CD4-positive, alpha-beta T cell (primary cell): ENCODE results near the gene COG2. TPM values are rescaled to one million over a fixed set of nuclear protein-coding genes. Genes with fewer than 3 reads are reported as not detected.
"Not testable (repeated sequence)": the region's sequence is repeated elsewhere in the genome, so short reads cannot be mapped to it uniquely, and the experiment has no call there.

Experiments used
- ATAC-seq: fragments of 200-7000 bp; cut with Tn5 transposase; one replicate; pipeline ENCODE4 v1.10.0; 2022; ENCODE audit warnings: mild to moderate bottlenecking; ENCODE audit not compliant: poor library complexity
- CTCF ChIA-PET: fragments of 350-600 bp; sonication (Branson Sonifier 250); formaldehyde crosslinking; loops from one replicate; lab custom pipeline; 2021; ENCODE audit warnings: antibody characterized with exemption, inconsistent platforms; lab: Charles Lee
- POLR2A ChIA-PET: fragments of 350-600 bp; sonication (Branson Sonifier 250); formaldehyde crosslinking; loops from one replicate; lab custom pipeline; 2021; ENCODE audit warnings: antibody characterized with exemption, inconsistent platforms; lab: Charles Lee
- DNase-seq, 14 experiments: peaks; one replicate each; pipeline ENCODE4 v3.0.0-alpha.2; 2013 to 2020; ENCODE audit warnings: mixed read lengths in 2 of 14
- H3K27ac ChIP-seq, 2 donors: one replicate each; pipeline versions ENCODE4 v1.5.1 to v1.7.0; 2013; ENCODE audit warnings: low read length in 2 of 2, low read depth in 1 of 2, mild to moderate bottlenecking in 1 of 2
- H3K27me3 ChIP-seq, 2 experiments: 1 replicate in 1 of 2; 2 replicates in 1 of 2; pipeline versions ENCODE4 v1.6.1 to v1.7.0; 2013; ENCODE audit warnings: low read length in 2 of 2, control low read depth in 1 of 2, mild to moderate bottlenecking in 1 of 2, moderate library complexity in 1 of 2; ENCODE audit not compliant: insufficient read depth in 2 of 2, control insufficient read depth in 1 of 2
- H3K36me3 ChIP-seq: one replicate; pipeline ENCODE4 v1.6.1; 2013; ENCODE audit warnings: low read length, control low read depth; ENCODE audit not compliant: insufficient read depth
- H3K4me1 ChIP-seq: one replicate; pipeline ENCODE4 v1.6.1; 2013; ENCODE audit warnings: low read length, control low read depth; ENCODE audit not compliant: insufficient read depth
- H3K4me3 ChIP-seq: one replicate; pipeline ENCODE4 v1.5.1; 2013; ENCODE audit warnings: mild to moderate bottlenecking, low read length, moderate library complexity
- H3K9me3 ChIP-seq, 2 experiments: 1 replicate in 1 of 2; 2 replicates in 1 of 2; pipeline versions ENCODE4 v1.6.1 to v1.7.0; 2013; ENCODE audit warnings: low read length in 2 of 2, mild to moderate bottlenecking in 2 of 2, control low read depth in 1 of 2, moderate library complexity in 1 of 2; ENCODE audit not compliant: control insufficient read depth in 1 of 2, insufficient read depth in 1 of 2
- H3K27ac Mint-ChIP-seq: one replicate; pipeline ENCODE4 v1.8.0; 2020; ENCODE audit warnings: mixed read lengths
- H3K27me3 Mint-ChIP-seq: one replicate; pipeline ENCODE4 v1.8.0; 2021; ENCODE audit warnings: mixed read lengths
- H3K36me3 Mint-ChIP-seq: one replicate; pipeline ENCODE4 v1.8.0; 2021; ENCODE audit warnings: low read depth, mixed read lengths
- H3K4me1 Mint-ChIP-seq: one replicate; pipeline ENCODE4 v1.8.0; 2021; ENCODE audit warnings: low read depth, mixed read lengths
- H3K4me3 Mint-ChIP-seq: one replicate; pipeline ENCODE4 v1.8.0; 2020; ENCODE audit warnings: mild to moderate bottlenecking, mixed read lengths
- H3K9me3 Mint-ChIP-seq: one replicate; pipeline ENCODE4 v1.8.0; 2020; ENCODE audit warnings: mixed read lengths
- intact Hi-C, 2 experiments: fragments of 100-400 bp; cut with DNase I in 1 of 2; cut with micrococcal nuclease in 1 of 2; formaldehyde crosslinking; loops; one replicate each; pipeline versions ENCODE4 v1.15.1 to v1.9.0; 2023 to 2025; cut with DNase I, micrococcal nuclease
- total RNA-seq, 174 experiments: library from RNA in 2 of 174; stranded (reverse) in 2 of 174; gene quantifications; one replicate each; pipeline ENCODE4 v1.2.3 and lab custom pipeline; 2021 to 2026
- TF ChIP-seq, protein P1 (sequence below): fragments of 200-600 bp; IDR thresholded peaks from one replicate; pipeline ENCODE4 v1.8.0; 2022; ENCODE audit warnings: antibody characterized with exemption, mild to moderate bottlenecking

The COG2 gene
- total RNA-seq, 2 experiments from 2014 or later: 17.3 to 21.4 TPM

DNA sequence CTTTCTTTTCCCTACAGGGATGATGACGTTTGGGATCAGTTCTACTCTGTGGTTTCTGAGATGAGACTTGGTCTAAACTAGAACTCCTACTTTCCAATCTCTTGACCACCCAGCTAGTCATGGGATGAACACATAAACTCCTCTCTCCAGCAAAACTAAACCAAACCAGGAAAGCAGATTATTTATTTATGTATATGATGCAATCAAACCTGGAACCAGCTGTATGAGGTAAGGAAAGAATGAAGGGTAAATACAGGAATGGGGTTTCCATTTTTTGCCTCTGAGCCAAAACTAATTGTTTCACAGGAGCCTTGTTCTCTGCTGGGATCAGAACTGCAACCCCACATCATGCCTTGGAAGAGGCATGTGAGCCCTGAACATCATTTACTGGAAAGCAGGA lies 75.0 kb downstream of the COG2 start:
- Histone ChIP-seq H3K4me3 (no peak overlapping the region), H3K27me3 (peaks cover 0 to 5% of the 10 kb centered on the region in 2 experiments), H3K27ac (no peak overlapping the region), H3K9me3 (peaks cover 0 to 6% of the 10 kb centered on the region in 2 experiments), H3K4me1 (no peaks in the 10 kb centered on the region), H3K36me3 (no peaks in the 10 kb centered on the region)
- no peaks in the 10 kb centered on the region for H3K4me1 Mint-ChIP-seq
- DNase-seq (no peak), ATAC-seq (no peak)
- POLR2A ChIA-PET: no interaction called here
- H3K36me3 Mint-ChIP-seq: no peaks in the 10 kb centered on the region
- intact Hi-C loops: no loop called here
- TF ChIP-seq, protein P1, sequence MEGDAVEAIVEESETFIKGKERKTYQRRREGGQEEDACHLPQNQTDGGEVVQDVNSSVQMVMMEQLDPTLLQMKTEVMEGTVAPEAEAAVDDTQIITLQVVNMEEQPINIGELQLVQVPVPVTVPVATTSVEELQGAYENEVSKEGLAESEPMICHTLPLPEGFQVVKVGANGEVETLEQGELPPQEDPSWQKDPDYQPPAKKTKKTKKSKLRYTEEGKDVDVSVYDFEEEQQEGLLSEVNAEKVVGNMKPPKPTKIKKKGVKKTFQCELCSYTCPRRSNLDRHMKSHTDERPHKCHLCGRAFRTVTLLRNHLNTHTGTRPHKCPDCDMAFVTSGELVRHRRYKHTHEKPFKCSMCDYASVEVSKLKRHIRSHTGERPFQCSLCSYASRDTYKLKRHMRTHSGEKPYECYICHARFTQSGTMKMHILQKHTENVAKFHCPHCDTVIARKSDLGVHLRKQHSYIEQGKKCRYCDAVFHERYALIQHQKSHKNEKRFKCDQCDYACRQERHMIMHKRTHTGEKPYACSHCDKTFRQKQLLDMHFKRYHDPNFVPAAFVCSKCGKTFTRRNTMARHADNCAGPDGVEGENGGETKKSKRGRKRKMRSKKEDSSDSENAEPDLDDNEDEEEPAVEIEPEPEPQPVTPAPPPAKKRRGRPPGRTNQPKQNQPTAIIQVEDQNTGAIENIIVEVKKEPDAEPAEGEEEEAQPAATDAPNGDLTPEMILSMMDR: no peak
- no peak overlapping the region for H3K4me3 Mint-ChIP-seq
- no peak overlapping the region for H3K27ac Mint-ChIP-seq
- H3K9me3 Mint-ChIP-seq: peaks cover 5% of the 10 kb centered on the region
- peaks cover 5% of the 10 kb centered on the region for H3K27me3 Mint-ChIP-seq
- CTCF ChIA-PET: no interaction called here

- H3K27me3 ChIP-seq, H3K4me3 Mint-ChIP-seq, CTCF ChIA-PET, H3K27ac Mint-ChIP-seq, H3K36me3 Mint-ChIP-seq, H3K4me1 Mint-ChIP-seq, ATAC-seq, H3K9me3 ChIP-seq, DNase-seq, H3K9me3 Mint-ChIP-seq, H3K27ac ChIP-seq, POLR2A ChIA-PET, H3K4me1 ChIP-seq, intact Hi-C loops, H3K4me3 ChIP-seq, H3K36me3 ChIP-seq: not testable (repeated sequence)
- H3K27me3 Mint-ChIP-seq: peaks cover 14% of the 10 kb centered on the region
These were observed 79.7 kb downstream of the COG2 start for GRCh38 chr1:230721849-230722522.

- Histone ChIP-seq H3K36me3 (no peaks in the 10 kb centered on the region), H3K27me3 (peaks cover 0 to 5% of the 10 kb centered on the region in 2 experiments), H3K9me3 (peaks cover 0 to 9% of the 10 kb centered on the region in 2 experiments), H3K4me3 (no peak overlapping the region), H3K4me1 (no peaks in the 10 kb centered on the region), H3K27ac (no peak overlapping the region)
- POLR2A ChIA-PET: no interaction called here
- Mint-ChIP-seq H3K36me3 (no peaks in the 10 kb centered on the region), H3K4me1 (no peaks in the 10 kb centered on the region), H3K9me3 (peaks cover 5% of the 10 kb centered on the region), H3K27me3 (peaks cover 15% of the 10 kb centered on the region), H3K4me3 (no peak overlapping the region), H3K27ac (no peak overlapping the region)
- no peak for DNase-seq
- no peak for ATAC-seq
- TF ChIP-seq, protein P1: no peak
- intact Hi-C loops: no loop called here
- CTCF ChIA-PET: no interaction called here
These were observed 83.2 kb downstream of the COG2 start for GRCh38 chr1:230725256-230726012.
